Bronchial epithelial cell (primary cell): ENCODE results near the gene STAG3. TPM values are rescaled to one million over a fixed set of nuclear protein-coding genes. Genes with fewer than 3 reads are reported as not detected.
A peak's percentile ranks its signal among the peaks of the same experiment; 100 is the strongest.
"Not testable (repeated sequence)": the region's sequence is repeated elsewhere in the genome, so short reads cannot be mapped to it uniquely, and the experiment has no call there.

Experiments used
- DNase-seq: peaks from one replicate; pipeline ENCODE4 v3.0.0-alpha.2; 2010; ENCODE audit warnings: low read depth
- FAIRE-seq: peaks from 2 replicates; lab custom pipeline; 2011; peaks lifted over from hg19 to GRCh38; lab: Jason Lieb, UNC
- H3K27me3 ChIP-seq: 2 replicates; pipeline ENCODE4 v1.5.1; 2011; ENCODE audit warnings: low read length; ENCODE audit not compliant: control insufficient read depth, insufficient read depth
- H3K36me3 ChIP-seq: 2 replicates; pipeline ENCODE4 v1.5.1; 2011; ENCODE audit warnings: low read length; ENCODE audit not compliant: control insufficient read depth, insufficient read depth
- H3K4me3 ChIP-seq: 2 replicates; pipeline ENCODE4 v1.5.1; 2011; ENCODE audit warnings: mild to moderate bottlenecking, low read depth, low read length, control low read depth
- CTCF ChIP-seq: IDR thresholded peaks from 2 replicates; pipeline ENCODE4 v1.5.1; 2011; ENCODE audit warnings: mild to moderate bottlenecking, moderate library complexity, low read length, control low read depth, inconsistent platforms; ENCODE audit not compliant: insufficient read depth, severe bottlenecking
- total RNA-seq: library from RNA; depleted of rRNA; stranded (reverse); fragments of >200 nt; gene quantifications from 2 replicates; pipeline ENCODE4 v1.2.1, GENCODE V29; 2014

STAG3 gene
- total RNA-seq, 1 donor from 2014 or later: under 0.01 TPM

- FAIRE-seq (no peak), DNase-seq (no peak)
- Histone ChIP-seq H3K27me3 (peaks cover 6% of the 10 kb centered on the region), H3K4me3 (peak overlapping the region; percentile 24), H3K36me3 (no peaks in the 10 kb centered on the region)
- no peak for TF ChIP-seq CTCF
Observed at GRCh38 chr7:100171840-100172239, 5.9 kb upstream of the STAG3 start.

DNA sequence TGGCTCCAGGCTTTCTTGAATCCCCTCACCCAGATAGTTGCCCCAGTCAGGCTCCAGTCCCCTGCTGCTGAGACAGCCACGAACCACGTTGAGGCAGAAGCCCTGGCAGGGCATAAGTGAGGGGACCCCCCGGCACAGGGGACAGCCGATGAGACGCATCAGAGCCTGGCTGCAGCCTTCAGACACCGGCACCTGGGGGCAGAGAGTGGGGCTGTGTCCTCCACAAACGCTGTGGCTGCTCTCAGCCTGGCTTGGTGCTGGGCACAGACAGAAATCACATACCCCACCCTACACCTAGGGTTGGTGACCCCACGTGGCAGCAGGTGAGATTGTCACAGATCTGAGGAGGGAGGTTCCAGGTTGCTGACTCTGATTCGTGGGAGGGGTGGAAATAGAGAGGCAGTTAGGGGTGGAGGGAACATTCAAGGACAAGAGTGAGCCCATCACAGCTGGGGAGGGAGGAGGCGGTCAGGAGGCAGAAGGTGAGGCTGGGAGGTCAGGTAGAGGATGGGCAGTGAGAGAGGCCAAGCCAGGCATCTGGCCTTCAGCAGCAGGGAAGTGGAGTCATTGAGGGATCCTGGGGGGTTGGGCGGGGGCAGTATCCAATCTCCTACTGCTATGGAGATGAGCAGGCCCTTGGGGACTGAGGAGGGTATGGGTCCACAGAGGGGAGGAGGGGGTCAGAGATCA, 3.8 kb upstream of the STAG3 start:
- Histone ChIP-seq H3K27me3 (peaks cover 6% of the 10 kb centered on the region), H3K36me3 (no peaks in the 10 kb centered on the region), H3K4me3 (no peak overlapping the region)
- no peak for TF ChIP-seq CTCF
- FAIRE-seq (no peak), DNase-seq (no peak)

DNA sequence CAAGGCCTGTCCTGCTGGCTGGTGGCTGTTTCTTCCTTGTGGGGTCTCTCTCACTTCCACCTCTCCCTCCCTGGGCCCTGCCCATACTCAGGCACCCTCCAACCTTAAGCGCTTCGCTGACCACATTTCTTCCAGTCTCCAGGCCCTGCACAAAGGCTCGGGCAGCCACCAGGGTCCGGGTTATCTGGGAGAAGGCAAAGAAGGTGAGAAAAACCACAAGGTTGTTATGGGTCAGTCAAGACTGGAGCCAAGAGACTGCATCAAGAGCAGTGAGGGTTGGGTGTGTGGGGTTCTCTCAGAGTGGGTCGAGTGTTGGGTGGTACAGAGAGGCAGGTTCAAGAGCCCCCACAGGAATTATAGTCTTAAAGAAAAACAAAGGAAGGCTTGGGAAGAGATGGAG, 3.1 kb upstream of the STAG3 start:
- TF ChIP-seq CTCF: no peak
- DNase-seq (no peak), FAIRE-seq (no peak)
- Histone ChIP-seq H3K4me3 (no peak overlapping the region), H3K27me3 (peaks cover 6% of the 10 kb centered on the region), H3K36me3 (no peaks in the 10 kb centered on the region)

DNA sequence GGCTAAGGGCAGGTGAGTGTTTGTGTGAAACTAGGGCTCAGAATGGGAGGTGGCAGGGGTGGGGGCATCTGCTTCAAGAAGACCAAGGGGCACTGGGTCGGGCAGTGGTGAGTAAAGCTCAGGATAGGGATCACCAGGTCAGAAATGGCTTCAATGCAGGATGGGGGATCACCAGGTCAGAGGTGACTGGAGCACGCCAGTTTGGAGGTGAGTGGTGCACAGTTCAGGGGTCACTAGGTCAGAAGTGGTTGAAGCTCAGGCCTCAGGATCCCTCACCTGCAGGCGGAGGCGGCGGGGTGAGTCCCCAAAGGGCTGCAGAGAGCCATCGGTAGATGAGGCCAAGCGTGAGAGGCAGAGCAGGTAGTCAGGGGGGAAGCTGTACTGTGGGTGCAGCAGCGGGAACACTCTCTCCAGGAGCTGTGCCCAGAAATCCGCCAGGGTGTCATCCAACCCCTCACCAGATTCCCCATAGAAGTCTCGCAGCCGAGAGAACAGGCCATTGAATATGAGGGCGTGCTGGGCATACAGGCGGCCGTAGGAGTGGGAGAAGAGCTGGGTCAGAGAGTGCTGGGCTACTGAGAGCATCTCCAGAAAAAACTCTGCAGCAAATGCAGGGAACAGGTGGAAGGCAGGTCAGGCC, 2.3 kb upstream of the STAG3 start:
- FAIRE-seq (no peak), DNase-seq (no peak)
- no peak overlapping the region for H3K4me3 ChIP-seq
- no peak for TF ChIP-seq CTCF
- H3K36me3 ChIP-seq: no peaks in the 10 kb centered on the region
- peaks cover 6% of the 10 kb centered on the region for H3K27me3 ChIP-seq

GRCh38 chr7:100176096-100177044, 1.3 kb upstream of the STAG3 start:
- DNase-seq (no peak), FAIRE-seq (no peak)
- Histone ChIP-seq H3K4me3 (peak overlapping the region; percentile 51), H3K27me3 (no peaks in the 10 kb centered on the region), H3K36me3 (no peaks in the 10 kb centered on the region)
- no peak for TF ChIP-seq CTCF

DNA sequence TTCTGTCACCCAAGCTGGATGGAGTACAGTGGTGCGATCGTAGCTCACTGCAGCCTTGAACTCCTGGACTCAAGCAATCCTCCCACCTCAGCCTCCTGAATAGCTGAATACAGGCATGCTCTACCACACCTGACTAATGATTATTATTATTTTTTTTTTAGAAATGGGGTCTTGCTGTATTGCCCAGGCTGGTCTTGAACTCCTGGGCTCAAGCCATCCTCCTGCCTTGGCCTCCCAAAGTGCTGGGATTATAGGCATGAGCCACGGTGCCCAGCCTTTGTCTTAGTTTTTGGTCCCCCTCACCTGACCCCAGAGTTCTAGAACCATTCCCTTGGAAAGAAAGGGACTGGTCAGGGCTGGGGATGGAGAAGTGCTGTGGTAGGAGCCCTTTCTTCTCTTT, 2.4 kb downstream of the STAG3 start:
- not testable (repeated sequence) for H3K36me3 ChIP-seq, H3K4me3 ChIP-seq, DNase-seq, H3K27me3 ChIP-seq, FAIRE-seq

GRCh38 chr7:100182616-100183015, 4.9 kb downstream of the STAG3 start:
- not testable (repeated sequence) for FAIRE-seq

DNA sequence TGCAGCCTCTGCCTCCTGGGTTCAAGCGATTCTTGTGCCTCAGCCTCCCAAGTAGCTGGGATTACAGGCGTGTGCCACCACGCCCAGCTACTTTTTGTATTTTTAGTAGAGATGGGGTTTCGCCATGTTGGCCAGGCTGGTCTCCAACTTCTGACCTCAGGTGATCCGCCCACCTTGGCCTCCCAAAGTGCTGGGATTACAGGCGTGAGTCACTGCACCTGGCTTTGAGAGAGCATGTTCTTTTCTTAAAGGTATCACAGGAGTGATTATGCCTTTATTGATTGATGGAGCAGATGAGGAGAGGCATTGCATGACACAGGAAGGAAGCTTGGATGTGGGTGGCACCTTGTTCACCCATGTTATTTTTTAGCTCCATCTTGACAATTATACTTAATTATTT, 5.4 kb downstream of the STAG3 start:
- not testable (repeated sequence) for FAIRE-seq, H3K4me3 ChIP-seq, H3K27me3 ChIP-seq, H3K36me3 ChIP-seq
- peak; percentile 6 for DNase-seq

More at GRCh38 chr7:100182616-100183015, 4.9 kb downstream of the STAG3 start:
- H3K27me3 ChIP-seq, H3K36me3 ChIP-seq, DNase-seq, H3K4me3 ChIP-seq: not testable (repeated sequence)
